Activated naive CD8-positive, alpha-beta T cell treated with anti-CD3 and anti-CD28 coated beads, Interleukin-2, amount 50 U/mL, for 24 hours (primary cell): ENCODE results near the gene PLEKHN1.

Experiments used
- ATAC-seq: fragments of 150-1000 bp; cut with Tn5 transposase; one replicate; pipeline ENCODE4 v1.10.0; 2021
- DNase-seq: peaks from one replicate; pipeline ENCODE4 v3.0.0; 2021
- H3K27ac Mint-ChIP-seq: one replicate; pipeline ENCODE4 v1.8.0; 2021; ENCODE audit warnings: mild to moderate bottlenecking, mixed read lengths
- H3K27me3 Mint-ChIP-seq: one replicate; pipeline ENCODE4 v1.8.0; 2021; ENCODE audit warnings: mixed read lengths
- H3K36me3 Mint-ChIP-seq: one replicate; pipeline ENCODE4 v1.8.0; 2021; ENCODE audit warnings: low read depth, mixed read lengths
- H3K4me1 Mint-ChIP-seq: one replicate; pipeline ENCODE4 v1.8.0; 2021; ENCODE audit warnings: mixed read lengths
- H3K4me3 Mint-ChIP-seq: one replicate; pipeline ENCODE4 v1.8.0; 2021; ENCODE audit warnings: mild to moderate bottlenecking, moderate library complexity, mixed read lengths
- H3K9me3 Mint-ChIP-seq: one replicate; pipeline ENCODE4 v1.8.0; 2021; ENCODE audit warnings: mixed read lengths

The PLEKHN1 gene

DNA sequence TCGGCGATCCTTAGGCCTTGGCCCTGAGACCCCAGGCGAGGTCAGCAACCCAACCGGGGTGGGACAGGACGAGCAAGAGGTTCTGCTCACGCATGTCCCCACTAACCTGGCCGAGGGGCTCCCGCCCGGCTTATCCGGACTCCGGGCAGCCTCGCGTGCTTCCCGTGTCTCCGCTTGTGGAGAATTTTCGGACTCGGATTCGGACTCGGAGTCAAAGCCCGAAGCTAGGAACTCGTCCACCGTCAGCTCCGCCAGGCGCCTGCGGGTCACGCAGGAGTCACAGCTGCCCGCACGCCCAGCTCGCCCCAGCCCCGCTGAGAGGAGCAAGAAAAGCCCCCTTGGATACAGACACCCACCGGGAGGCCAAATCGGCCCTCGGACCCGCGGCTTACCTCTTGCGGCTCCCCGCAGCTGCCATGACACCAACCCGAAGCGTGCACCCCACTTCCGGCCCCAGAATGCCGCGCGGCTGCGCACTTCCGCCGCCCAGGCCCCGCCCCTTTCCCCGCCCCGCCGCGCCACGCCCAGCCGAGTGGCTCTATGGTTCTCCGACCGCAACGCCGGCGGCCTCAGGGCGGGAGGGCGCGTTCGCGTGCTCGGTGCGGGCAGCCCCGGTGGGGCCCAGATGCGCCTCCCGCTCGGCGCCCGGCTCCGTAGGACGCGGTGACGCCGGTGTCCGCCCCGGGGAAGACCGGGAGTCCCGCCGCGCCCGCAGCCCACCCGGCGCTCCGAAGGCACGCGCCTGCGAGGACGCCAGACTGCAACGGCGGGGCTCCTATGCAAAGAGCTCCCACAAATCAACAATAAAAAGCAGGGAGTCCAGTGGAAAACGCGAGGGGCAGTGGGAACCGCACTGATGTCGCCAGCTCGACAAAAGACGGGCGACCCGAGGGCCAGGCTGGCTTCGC, 7.2 kb upstream of the PLEKHN1 start, which contains the start of gene NOC2L:
Gene NOC2L (minus strand): TSS at position 434 of the 908 bp plus-strand sequence. CDS start 16 bp downstream, at position 418.
- H3K27me3 Mint-ChIP-seq: no peaks in the 10 kb centered on the region
- no peaks in the 10 kb centered on the region for H3K9me3 Mint-ChIP-seq
- H3K36me3 Mint-ChIP-seq: peaks cover 29% of the 10 kb centered on the region
- H3K4me1 Mint-ChIP-seq: peaks cover 20% of the 10 kb centered on the region
- peak; percentile 99 for DNase-seq
- peak within 1 kb of the TSS; percentile 91 for H3K27ac Mint-ChIP-seq
- peak within 1 kb of the TSS; percentile 98 for H3K4me3 Mint-ChIP-seq
- peak; percentile 81 for ATAC-seq

DNA sequence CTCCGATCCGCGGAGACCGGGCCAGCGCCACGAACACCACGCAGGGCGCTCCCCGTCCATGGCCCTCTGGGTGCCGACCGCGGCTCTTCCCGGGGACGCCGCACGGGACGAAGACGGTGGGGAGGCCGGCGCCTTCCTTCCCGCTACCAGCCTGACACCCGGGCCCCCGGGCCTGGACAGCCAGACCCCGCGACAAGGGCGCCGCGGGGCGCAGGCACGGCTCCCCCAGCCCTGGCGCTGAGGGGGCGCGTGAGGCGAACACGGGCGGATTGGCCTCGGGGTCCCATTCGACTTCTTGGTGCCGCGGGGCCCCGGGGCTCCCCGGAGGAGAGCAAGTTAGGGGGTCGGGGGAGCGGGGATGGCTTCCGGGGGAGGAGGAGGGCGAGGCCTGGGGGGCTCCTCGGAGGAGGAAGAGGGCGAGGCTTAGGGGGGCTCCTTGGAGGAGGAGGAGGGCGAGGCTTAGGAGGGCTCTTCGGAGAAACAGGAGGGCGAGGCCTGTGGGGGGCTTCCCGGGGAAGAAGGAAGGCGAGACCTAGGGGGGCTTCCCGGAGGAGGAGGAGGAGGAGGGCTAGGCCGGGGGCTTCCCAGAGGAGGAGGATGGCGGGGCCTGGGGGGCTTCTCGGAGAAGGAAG, 6.4 kb upstream of the PLEKHN1 start:
- Mint-ChIP-seq H3K36me3 (peaks cover 25% of the 10 kb centered on the region), H3K27ac (peak overlapping the region; percentile 35), H3K4me3 (peak overlapping the region; percentile 98), H3K9me3 (no peaks in the 10 kb centered on the region), H3K27me3 (no peaks in the 10 kb centered on the region), H3K4me1 (peaks cover 20% of the 10 kb centered on the region)
- DNase-seq (peak; percentile 27), ATAC-seq (peak; percentile 5)

DNA sequence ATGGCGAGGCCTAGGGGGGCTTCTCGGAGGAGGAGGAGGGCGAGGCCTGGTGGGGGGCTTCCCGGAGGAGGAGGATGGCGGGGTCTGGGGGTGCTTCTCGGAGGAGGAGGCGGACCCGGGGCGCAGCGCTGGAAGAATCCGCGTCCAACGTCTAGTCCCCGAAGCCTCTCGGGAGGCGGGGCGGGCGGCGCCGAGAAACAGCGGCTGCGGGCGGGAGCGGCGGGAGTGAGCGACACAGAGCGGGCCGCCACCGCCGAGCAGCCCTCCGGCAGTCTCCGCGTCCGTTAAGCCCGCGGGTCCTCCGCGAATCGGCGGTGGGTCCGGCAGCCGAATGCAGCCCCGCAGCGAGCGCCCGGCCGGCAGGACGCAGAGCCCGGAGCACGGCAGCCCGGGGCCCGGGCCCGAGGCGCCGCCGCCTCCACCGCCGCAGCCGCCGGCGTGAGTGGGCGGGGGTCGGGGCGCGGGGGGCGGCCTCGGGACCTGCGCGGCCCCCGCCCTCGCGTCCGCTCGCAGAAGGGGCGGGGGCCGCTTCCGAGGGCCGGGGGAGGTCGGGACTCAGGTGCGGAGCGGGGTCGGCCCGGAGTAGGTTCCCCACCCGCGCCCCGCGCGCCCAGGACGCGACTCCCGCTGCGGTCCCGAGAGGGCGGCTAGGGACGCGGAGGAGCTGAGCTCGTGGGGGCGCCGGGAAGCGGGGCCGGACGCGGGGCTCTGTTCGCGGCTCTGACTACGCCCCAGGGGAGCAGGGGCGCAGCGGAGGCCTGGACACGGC, 5.7 kb upstream of the PLEKHN1 start, which contains the start of gene KLHL17:
Gene KLHL17 (plus strand): TSS at position 222 of the 769 bp plus-strand sequence. CDS start 110 bp downstream, at position 332.
- Mint-ChIP-seq H3K36me3 (peaks cover 19% of the 10 kb centered on the region), H3K4me1 (peaks cover 22% of the 10 kb centered on the region), H3K4me3 (peak within 1 kb of the TSS; percentile 98), H3K27me3 (no peaks in the 10 kb centered on the region), H3K9me3 (no peaks in the 10 kb centered on the region), H3K27ac (peak within 1 kb of the TSS; percentile 35)
- ATAC-seq: peak; percentile 66
- peak; percentile 89 for DNase-seq

DNA sequence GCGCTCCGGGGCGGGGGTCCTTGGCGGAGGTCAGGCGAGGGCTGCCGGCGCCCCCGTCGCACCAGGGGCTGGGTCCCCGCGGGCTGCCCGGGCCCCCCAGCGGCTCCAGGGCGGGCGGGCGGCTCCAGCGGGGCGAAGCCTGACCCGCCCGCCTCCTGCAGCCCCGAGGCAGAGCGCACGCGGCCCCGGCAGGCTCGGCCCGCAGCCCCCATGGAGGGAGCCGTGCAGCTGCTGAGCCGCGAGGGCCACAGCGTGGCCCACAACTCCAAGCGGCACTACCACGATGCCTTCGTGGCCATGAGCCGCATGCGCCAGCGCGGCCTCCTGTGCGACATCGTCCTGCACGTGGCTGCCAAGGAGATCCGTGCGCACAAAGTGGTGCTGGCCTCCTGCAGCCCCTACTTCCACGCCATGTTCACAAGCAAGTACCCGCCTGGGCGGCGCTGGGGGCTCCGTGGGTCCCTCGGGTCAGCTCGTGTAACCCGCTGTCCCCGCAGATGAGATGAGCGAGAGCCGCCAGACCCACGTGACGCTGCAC, 5.1 kb upstream of the PLEKHN1 start:
- peak overlapping the region; percentile 61 for H3K4me3 Mint-ChIP-seq
- no peak for DNase-seq
- no peaks in the 10 kb centered on the region for H3K9me3 Mint-ChIP-seq
- no peak overlapping the region for H3K27ac Mint-ChIP-seq
- peaks cover 15% of the 10 kb centered on the region for H3K36me3 Mint-ChIP-seq
- peaks cover 28% of the 10 kb centered on the region for H3K4me1 Mint-ChIP-seq
- ATAC-seq: no peak
- H3K27me3 Mint-ChIP-seq: no peaks in the 10 kb centered on the region

DNA sequence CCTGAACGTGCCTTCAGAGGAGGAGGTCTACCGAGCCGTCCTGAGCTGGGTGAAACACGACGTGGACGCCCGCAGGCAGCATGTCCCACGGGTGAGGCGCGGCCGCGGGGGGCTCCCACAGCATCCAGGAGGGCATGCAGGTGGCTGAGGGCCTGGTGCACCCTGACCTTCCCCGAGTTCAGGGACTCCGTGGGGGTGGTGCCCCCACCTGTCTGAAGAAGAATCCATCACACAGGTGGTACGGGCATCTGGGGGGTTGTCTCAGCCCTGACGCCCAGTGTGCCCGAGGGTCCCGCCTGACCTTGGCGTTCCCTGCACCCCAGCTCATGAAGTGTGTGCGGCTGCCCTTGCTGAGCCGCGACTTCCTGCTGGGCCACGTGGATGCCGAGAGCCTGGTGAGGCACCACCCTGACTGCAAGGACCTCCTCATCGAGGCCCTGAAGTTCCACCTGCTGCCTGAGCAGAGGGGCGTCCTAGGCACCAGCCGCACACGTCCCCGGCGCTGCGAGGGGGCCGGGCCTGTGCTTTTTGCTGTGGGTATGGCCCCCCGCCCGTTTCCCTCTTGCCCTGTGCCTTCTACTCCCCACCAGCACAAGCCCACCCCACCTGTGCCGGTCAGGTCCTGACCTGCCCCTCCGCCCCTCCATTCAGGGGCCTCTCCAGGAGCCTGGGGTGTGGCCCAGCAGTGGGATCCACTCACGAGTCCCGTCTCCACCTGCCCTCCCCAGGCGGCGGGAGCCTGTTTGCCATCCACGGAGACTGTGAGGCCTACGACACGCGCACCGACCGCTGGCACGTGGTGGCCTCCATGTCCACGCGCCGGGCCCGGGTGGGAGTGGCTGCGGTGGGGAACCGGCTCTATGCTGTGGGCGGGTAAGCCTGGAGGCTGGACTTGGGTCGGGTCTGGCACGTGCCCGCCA, 3.6 kb upstream of the PLEKHN1 start:
- H3K27ac Mint-ChIP-seq: no peak overlapping the region
- H3K36me3 Mint-ChIP-seq: peaks cover 6% of the 10 kb centered on the region
- H3K27me3 Mint-ChIP-seq: no peaks in the 10 kb centered on the region
- H3K9me3 Mint-ChIP-seq: no peaks in the 10 kb centered on the region
- peaks cover 26% of the 10 kb centered on the region for H3K4me1 Mint-ChIP-seq
- ATAC-seq (no peak), DNase-seq (no peak)
- peak overlapping the region; percentile 61 for H3K4me3 Mint-ChIP-seq

DNA sequence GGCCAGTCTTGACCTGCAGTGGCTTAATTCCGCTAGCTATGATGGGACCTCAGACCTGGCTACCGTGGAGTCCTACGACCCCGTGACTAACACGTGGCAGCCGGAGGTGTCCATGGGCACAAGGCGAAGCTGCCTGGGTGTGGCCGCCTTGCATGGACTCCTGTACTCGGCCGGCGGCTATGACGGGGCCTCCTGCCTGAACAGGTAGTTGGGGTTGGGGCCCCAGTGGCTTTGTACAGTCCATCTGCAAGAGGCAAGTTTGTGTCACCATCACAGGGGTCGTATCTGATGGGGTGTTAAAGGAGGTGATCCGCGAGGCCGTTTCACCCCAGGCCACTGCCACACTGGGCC, 3.0 kb upstream of the PLEKHN1 start:
- ATAC-seq (no peak), DNase-seq (no peak)
- Mint-ChIP-seq H3K27me3 (peaks cover 1% of the 10 kb centered on the region), H3K4me1 (peaks cover 22% of the 10 kb centered on the region), H3K27ac (no peak overlapping the region), H3K4me3 (no peak overlapping the region), H3K9me3 (no peaks in the 10 kb centered on the region), H3K36me3 (peaks cover 5% of the 10 kb centered on the region)

DNA sequence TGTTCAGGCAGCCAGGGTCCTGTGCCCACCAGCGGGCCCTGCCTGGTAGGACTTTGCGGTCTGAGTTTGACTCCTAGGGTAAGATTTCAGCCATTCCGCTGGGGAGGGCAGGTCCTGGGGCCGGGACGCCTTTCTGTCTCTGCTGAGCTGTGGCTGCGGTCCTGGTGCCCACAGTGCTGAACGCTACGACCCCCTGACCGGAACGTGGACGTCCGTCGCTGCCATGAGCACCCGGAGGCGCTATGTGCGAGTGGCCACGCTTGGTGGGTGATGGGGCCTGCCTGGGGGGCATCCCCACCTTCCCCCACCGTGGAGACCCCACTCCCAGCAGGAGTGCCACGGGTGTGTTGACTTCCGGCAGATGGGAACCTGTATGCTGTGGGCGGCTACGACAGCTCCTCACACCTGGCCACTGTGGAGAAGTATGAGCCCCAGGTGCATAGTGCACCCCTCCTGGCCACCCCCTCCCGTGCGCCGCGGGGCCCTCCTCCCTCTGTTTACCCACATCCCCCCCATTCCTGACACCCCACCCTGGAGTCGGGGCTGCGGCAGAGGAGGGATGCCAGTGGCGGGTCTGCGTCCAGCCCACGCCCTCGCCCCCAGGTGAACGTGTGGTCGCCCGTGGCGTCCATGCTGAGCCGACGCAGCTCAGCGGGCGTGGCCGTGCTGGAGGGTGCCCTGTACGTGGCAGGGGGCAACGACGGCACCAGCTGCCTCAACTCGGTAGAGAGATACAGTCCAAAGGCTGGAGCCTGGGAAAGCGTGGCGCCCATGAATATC, 2.3 kb upstream of the PLEKHN1 start:
- H3K4me3 Mint-ChIP-seq: no peak overlapping the region
- H3K4me1 Mint-ChIP-seq: peaks cover 18% of the 10 kb centered on the region
- H3K27me3 Mint-ChIP-seq: peaks cover 5% of the 10 kb centered on the region
- ATAC-seq: no peak
- H3K36me3 Mint-ChIP-seq: peaks cover 1% of the 10 kb centered on the region
- no peaks in the 10 kb centered on the region for H3K9me3 Mint-ChIP-seq
- no peak for DNase-seq
- H3K27ac Mint-ChIP-seq: no peak overlapping the region

DNA sequence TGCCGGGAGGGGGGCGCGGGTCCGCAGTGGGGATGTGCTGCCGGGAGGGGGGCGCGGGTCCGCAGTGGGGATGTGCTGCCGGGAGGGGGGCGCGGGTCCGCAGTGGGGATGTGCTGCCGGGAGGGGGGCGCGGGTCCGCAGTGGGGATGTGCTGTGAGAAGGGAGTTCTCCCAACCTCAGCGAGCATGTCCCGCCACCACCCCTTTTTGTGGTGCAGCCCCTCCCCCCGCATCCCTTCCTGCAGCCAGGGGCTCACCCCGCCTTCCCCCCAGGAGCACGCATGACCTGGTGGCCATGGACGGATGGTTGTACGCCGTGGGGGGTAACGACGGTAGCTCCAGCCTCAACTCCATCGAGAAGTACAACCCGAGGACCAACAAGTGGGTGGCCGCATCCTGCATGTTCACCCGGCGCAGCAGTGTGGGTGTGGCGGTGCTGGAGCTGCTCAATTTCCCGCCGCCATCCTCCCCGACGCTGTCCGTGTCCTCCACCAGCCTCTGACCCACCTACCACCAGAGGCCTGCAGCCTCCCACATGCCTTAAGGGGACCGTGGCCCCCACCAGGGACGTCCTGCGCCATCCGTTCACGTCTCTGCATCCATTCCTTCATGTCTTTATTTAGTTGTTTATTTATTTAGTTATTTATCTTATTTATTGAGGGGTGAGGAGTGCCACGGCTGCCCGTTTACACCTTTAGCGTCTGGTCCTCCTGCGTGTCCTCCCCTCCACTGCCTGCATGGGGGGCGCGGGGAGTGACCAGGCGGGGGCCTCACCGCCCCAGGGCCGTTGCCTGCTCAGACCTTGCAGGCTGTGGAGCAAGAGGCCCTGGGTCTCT, 1.4 kb upstream of the PLEKHN1 start:
- Mint-ChIP-seq H3K27me3 (peaks cover 11% of the 10 kb centered on the region), H3K4me1 (peaks cover 16% of the 10 kb centered on the region), H3K9me3 (no peaks in the 10 kb centered on the region), H3K27ac (no peak overlapping the region), H3K36me3 (peaks cover 2% of the 10 kb centered on the region), H3K4me3 (no peak overlapping the region)
- no peak for DNase-seq
- ATAC-seq: no peak

DNA sequence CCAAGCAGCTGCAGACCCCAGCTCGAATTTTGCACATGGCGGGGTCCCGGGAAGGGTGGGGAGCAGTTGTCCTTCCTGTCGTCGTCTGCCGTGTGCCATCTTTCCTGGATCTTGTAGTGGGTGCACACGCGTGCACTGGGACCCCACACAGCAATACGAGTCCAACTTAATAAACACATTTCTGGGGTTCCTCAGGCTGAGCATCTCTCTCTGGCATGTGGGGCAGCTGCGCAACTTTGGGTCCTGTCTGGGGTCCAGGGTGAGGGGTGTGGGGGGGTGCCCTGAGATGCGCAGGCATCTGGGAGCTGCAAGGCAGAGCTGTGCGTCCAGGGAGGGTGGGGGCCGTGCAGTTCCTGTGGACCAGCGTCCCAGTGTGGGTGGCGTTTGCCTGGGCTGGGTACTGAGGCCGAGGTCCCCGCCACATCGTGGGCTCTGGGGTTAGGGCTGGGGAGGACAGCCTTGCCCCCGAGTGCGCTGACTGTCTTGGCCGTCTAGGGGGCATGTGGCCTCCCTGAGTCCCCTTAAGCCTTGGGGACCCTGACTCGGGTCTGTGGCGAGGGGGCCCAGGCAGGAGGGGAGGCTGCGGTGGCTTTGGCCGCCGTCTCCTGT, 652 bp upstream of the PLEKHN1 start:
- no peak for ATAC-seq
- Mint-ChIP-seq H3K27ac (no peak overlapping the region), H3K4me1 (peaks cover 16% of the 10 kb centered on the region), H3K9me3 (no peaks in the 10 kb centered on the region), H3K4me3 (peak overlapping the region; percentile 32), H3K36me3 (peaks cover 2% of the 10 kb centered on the region), H3K27me3 (peaks cover 11% of the 10 kb centered on the region)
- DNase-seq: no peak

DNA sequence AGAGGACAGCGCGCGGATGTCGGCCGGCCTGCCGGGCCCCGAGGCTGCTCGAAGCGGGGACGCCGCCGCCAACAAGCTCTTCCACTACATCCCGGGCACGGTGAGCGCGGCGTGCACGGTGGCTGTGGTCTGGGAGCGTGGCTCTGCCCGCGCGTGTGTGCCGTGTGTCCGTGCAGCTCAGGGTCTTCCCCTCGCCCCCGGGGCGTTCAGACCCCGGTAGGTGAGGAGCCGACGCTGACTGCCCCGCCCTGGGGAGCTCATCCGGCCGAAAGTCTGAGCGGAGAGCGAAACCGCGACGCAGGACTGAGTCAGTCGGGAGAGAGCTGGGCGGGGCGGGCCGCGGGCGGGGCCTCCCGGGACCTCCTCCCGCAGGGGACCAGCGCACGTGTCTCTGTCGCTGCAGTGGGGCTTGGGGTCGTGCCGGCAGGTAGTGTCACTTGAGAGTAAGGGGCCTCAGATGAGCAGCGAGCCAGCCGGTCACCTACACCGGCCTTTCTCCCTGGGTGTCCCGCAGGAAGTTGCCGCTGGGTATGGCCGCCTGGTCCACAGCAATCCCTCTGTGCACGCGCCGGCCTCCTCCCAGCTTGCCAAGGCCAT, 520 bp downstream of the PLEKHN1 start:
- H3K4me3 Mint-ChIP-seq: peak overlapping the region; percentile 72
- H3K27me3 Mint-ChIP-seq: peaks cover 11% of the 10 kb centered on the region
- peak overlapping the region; percentile 39 for H3K27ac Mint-ChIP-seq
- ATAC-seq: peak; percentile 83
- H3K9me3 Mint-ChIP-seq: no peaks in the 10 kb centered on the region
- H3K4me1 Mint-ChIP-seq: peaks cover 14% of the 10 kb centered on the region
- DNase-seq: peak; percentile 90
- peaks cover 2% of the 10 kb centered on the region for H3K36me3 Mint-ChIP-seq

DNA sequence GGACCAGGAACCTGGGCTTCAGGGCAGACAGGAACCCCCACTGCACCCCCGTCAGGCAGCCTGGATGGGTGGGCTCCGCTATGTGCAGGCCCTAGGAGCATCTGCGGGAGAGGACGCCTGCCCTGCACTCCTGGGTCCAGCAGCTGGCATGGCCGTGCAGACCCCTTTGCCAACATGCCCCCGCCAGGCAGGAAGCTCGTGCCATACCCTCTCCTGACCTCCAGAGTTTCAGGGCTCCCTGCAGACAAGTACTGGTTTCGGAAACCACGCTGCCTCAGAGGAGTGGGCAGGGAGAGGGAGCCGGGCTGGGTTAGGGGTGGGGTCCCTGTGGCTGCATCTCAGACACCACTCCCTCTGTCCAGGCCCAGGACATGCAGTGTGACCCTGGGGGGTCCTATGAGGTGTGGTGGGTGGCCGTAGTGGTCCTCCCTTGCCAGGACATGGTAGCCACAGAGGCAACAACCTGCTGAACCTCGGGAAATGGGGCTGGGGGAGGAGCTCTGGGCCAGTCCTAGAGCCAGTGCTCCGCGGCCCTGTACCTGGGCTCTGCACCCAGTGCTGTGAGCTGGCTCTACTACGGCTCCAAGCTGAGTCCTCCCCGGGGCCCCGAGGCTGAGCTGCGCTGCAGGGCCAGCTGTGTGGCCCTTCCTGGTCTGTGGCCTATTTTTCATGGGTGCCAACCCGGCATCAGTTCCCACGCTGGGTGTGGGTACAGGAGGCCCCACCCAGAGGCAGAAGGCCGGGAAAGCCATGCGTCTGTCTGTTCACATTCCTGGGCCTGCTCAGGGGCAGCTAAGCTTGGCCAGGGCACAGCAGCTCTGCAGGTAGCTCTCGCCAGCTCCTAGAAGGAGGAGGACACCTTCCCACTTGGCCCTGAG, 1.4 kb downstream of the PLEKHN1 start:
- peaks cover 14% of the 10 kb centered on the region for H3K4me1 Mint-ChIP-seq

More for the DNA sequence above, 1.4 kb downstream of the PLEKHN1 start:
- no peak overlapping the region for H3K4me3 Mint-ChIP-seq
- no peak for DNase-seq
- H3K9me3 Mint-ChIP-seq: no peaks in the 10 kb centered on the region
- peaks cover 2% of the 10 kb centered on the region for H3K36me3 Mint-ChIP-seq
- no peak for ATAC-seq
- peaks cover 11% of the 10 kb centered on the region for H3K27me3 Mint-ChIP-seq
- no peak overlapping the region for H3K27ac Mint-ChIP-seq
